NCI-H345 (cell line): ENCODE measurements around the gene LRP11.
"Not testable (repeated sequence)": the region's sequence is repeated elsewhere in the genome, so short reads cannot be mapped to it uniquely, and the experiment has no call there.

Experiments used
- DNase-seq: peaks from one replicate; lab custom pipeline; 2025; lab: John Stamatoyannopoulos, UW

The LRP11 gene

GRCh38 chr6:149869275-149869892 is 5.2 kb upstream of the LRP11 start:
- DNase-seq = no peak

DNA sequence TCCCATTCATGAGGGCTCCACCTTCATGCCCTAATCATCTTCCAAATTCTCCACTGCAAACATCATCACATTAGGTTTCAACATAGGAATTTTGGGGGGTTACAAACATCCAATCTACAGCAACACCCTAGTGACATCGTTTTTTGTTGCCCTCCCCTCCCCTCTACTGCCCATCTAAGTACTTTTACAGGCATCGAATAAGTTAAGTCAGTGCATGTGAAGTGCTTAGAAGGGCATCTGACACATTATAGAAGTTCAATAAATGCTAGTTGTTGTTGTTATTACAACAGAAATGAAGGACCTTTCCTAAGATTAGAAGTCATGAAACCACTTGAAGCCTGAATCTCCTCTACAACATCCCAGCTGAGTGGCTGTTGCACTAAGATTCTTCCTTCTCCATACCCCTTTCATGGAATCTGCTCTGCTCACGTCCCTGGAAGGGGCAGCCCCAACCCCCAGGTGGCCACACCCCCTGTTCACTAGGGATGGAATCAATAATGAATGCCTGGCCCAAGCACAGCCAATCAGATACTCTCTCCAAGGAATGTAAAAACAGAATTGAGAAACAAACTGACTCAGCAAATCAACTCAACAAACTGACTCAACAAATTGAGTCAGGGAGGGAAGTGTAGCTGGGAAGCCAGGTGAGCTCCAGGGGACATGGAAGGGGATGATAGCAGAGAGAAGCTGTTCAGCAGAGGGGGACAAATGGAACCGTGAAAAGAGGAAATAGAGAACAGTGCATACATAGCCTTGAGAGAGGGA is 3.9 kb upstream of the LRP11 start:
- no peak for DNase-seq

- DNase-seq = peak; percentile 72
These were observed 698 bp upstream of the LRP11 start for GRCh38 chr6:149864578-149865535.

- peak; percentile 49 for DNase-seq
These were observed 1.0 kb downstream of the LRP11 start for GRCh38 chr6:149862922-149863697.

DNA sequence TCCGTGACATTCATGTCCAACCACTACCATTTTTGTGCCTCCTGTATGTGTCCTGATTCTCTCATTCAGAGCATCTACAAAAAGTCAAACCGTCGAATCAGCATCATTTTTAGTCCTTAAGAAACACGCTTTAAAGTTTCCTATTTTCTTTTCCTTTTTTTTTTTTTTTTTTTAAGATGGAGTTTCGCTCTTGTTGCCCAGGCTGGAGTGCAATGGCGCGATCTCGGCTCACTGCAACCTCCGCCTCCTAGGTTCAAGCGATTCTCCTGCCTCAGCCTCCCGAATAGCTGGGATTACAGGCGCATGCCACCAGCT is 1.8 kb downstream of the LRP11 start:
- DNase-seq = not testable (repeated sequence)

- no peak for DNase-seq
These were observed 2.3 kb downstream of the LRP11 start for GRCh38 chr6:149861603-149862423.

DNA sequence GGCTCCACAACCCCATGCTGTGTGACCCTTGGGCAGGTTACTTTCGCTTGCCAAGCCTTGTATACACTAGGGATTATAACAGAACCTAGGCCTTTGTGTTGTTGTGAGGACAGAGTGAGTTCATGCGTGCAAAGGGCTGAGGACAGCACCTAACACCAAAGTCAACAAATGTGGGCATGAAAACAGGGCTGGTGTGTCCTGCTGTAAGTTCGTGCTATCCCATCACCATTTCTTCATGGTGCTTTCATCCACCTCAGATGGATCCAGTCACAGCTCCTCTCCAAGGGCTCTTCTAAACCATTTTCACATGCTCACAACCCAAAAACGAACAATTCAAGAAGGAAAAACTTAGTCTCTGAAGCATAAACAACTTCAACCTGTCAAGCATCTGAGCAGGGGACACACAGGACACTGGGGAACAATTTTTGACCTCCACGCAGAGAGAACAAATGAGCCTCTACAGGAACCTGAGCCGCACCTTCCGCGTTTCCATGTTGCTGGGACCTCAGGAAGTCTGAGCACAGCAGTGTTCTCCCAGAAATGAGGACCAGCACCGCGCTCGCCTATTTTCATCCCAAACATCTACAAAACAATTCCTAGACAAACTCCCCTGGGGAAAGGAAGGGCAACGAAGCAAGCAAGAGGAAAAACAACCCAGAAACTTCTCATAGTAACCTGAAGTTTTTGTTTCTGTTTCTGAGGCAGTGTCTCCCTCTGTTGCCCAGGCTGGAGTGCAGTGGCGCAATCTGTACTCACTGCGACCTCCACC is 3.1 kb downstream of the LRP11 start:
- DNase-seq = peak; percentile 18

DNA sequence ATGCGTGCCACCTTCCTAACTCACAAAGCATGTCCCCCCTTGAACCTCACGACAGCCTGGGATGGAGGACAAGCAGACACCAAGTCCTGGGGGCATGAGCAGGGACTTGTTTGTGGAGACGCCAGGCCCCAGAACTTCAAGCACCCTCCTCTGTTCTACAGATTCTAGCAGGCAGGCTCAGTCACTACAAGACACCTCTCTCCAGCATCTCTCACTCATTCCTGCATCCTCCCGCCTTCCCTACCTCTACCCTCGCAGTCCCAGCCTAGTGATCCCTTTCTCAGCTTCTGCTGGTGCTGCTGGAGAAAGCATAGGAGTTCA is 3.7 kb downstream of the LRP11 start:
- no peak for DNase-seq

DNA sequence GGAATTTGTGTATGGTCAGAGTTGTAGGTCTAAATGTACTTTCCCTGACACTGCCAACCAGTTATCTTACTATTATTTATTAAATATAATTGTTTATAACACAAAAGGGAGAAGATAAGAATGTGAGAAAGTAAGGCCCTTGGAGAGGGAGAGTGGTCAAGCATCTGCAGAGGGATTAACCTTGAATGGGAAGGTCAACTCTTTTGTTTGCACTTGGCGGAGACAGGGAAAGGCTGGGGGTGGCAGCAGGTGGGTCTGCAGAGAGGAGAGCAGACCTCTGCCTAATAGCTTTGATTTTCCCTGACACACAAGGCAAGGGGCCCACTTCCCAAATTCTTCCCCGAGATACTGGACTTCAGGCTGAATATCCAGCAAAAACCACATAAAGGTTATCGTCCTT is 4.2 kb downstream of the LRP11 start:
- no peak for DNase-seq

GRCh38 chr6:149859368-149859767 is 4.8 kb downstream of the LRP11 start:
- DNase-seq = peak; percentile 59

- no peak for DNase-seq
These were observed 6.6 kb downstream of the LRP11 start for GRCh38 chr6:149857541-149857940.

DNA sequence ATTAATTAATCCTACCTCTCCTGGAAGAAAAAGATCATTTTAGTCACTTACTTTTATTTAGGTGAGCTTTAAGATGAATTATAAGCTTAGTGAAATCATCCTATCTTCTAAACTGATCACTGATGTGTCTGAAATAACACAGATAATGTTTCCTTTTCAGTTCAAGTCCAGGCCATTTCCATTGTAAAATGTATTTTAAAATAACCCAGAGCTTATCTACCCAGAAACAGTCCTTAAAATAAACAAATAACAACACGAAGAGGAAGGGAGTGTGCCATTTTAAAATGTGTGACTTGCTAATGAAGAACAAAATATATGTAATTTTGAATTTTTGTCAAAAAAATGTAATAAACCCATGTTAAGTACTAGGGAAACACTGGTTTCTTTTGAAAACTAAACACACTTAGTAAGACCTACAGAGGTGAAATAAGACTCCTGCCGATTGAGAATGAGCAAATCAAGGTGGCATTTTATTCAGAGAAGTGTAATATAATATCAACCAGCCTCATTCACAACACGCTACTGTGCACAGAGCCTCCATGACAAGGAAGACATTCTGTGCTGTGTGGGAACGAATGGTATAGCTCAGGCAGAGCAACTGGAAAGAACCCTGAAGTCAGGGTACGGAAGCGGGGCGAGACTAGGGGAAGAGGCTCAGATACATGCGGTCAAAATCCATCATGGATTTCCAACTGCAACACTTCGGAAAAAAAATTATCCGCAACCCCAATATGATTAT is 7.7 kb downstream of the LRP11 start:
- no peak for DNase-seq

GRCh38 chr6:149855741-149856140 is 8.4 kb downstream of the LRP11 start:
- peak; percentile 9 for DNase-seq

DNA sequence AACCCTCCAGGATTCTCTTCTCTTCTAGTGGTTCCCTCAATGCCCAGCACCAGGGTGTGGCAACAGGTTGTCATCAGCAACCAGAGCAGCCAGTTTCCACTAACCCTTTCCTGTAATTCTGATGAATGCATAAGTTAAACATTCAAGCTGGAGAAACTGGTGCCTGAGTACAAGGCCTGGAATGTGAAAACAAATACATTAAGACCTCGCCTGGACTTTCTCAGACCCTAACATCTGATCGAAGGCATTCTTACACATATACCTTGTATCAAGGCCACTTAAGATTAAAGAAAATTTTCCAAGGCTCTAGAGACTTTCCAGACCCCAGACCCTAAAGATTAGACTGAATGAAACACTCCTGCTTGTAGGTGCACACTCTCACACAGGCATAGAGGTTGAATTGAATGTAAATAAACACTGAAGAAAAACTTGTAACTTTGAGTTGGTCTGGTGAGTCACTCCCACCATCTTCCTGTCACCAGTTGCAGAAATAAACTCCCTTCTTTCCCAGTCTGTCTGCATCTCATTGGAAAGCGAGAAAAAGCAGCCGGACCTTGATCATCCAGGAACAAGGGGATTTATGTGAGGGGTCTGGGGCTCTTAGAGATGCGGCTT is 9.0 kb downstream of the LRP11 start:
- DNase-seq = no peak

DNA sequence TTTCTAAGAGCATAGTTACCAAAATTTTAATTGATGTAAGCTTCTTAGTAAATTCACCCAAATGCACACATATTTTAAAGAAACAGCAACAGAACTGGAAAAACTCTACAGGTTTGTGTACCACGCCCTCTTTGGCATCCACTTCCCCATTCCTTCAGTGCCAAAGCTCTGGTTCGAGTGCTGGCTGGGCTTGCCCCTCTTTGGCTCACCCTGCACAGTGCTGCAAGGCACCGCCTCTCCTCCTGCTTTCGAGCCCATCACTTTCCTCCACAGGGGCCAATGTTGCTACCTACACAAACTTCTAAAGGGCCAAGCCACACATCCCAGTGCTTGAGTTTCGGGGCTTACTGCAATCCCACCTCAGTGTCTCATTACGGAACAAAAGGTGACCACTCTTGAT is 9.6 kb downstream of the LRP11 start:
- DNase-seq = no peak

GRCh38 chr6:149854017-149854416 is 10.1 kb downstream of the LRP11 start:
- DNase-seq = not testable (repeated sequence)

GRCh38 chr6:149852881-149853280 is 11.3 kb downstream of the LRP11 start:
- DNase-seq = no peak

GRCh38 chr6:149852180-149852579 is 12.0 kb downstream of the LRP11 start:
- DNase-seq = peak; percentile 47

DNA sequence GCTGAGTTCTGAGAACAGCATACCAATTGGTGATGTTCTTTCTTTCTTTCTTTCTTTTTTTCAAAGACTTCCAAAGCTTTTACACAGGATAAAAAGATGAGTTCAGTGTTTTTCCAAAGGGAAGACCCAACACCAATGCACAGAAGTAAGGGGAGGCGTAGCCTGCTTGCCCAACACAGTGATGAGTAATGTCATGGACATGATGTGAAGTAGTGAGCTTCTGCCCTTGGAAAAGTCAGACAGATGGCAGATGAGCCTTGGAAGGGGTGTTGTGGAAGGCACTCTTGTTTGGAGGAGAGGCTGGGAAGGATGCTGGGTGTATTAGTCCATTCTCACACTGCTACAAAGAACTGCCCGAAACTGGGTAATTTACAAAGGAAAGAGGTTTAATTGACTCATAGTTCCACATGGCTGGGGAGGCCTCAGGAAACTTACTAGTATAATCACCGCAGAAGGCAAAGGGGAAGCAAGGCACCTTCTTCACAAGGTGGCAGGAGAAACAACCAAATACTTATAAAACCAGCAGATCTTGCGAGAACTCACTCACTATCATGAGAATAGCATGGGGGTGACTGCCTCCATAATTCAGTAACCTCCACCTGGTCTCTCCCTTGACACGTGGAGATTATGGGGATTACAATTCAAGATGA is 12.6 kb downstream of the LRP11 start:
- DNase-seq = no peak
